Measurements from ENCODE around the gene ECHDC3. TPM values are rescaled to one million over a fixed set of nuclear protein-coding genes. Genes with fewer than 3 reads are reported as not detected.

Gene ECHDC3
- total and polyA plus RNA-seq, 2 donors (not counting 3 experiments of a cell fraction or from before 2014, with no cell fraction given) = 6.0 to 7.3 TPM

DNA sequence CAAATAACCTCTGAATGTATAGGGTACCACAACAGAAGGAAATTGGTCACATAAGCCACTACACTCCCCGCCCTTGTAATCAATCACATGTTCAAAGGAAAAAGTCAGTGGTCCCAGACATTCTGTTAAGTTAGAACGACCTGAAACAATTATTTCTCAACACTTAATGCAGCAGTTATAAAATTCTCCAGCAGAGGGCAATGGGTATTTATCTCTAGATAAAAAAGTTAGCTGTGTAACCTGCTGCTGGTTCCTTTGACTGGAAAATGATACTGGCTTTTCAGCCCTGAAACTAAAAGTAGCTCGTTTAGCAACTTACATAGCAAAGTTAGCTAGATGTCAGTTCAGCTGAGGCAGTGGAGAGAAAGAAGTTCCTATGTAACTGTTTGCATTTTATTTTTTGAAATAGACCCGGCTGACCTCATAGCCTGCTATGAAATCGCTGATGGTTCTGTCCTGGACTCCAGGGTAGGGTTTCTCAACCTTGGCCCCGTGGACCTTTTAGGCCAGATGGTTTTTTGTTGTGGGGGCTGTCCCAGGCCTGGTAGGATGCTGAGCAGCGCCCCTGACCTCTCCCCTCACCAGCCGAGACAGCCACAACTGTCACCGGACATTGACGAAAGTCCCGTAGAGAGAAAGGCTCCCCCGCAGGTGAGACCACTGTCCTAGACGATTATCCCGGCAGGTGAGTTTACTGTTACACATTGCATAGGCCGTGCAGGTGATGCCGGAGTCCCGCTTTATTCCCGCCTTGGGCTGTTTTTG, 40.8 kb downstream of the ECHDC3 start:
- H3K4me2 ChIP-seq (ENCODE audit: insufficient read depth, low read length) = no peak overlapping the region
- no peak overlapping the region for H3K27ac ChIP-seq (ENCODE audit: insufficient read depth, low read depth, low read length)
- ChIA-PET CTCF (interaction anchor here (0.6 to 7.7 kb wide), 61 partner anchors 8 to 1317 kb away, joined by 3 to 244 read pairs (median 4); partner anchors contain the start of genes OPTN and PROSER2), POLR2A (no interaction called here)
- no peaks in the 10 kb centered on the region for H3K9me1 ChIP-seq (replicated peaks; ENCODE audit: control insufficient read depth, extremely low read depth, insufficient read depth, low read length)
- no peaks in the 10 kb centered on the region for H3K9me3 ChIP-seq (replicated peaks; ENCODE audit: control insufficient read depth, insufficient read depth, low read length)
- peaks cover 0 to 4% of the 10 kb centered on the region in 2 experiments for H3K27me3 ChIP-seq (ENCODE audit: control insufficient read depth in 2 of 2, insufficient read depth in 2 of 2, low read length in 2 of 2)
- H3K4me1 ChIP-seq (ENCODE audit: control insufficient read depth, extremely low read depth, insufficient read depth, low read length) = no peaks in the 10 kb centered on the region
- peak; percentile 92 for FAIRE-seq
- intact Hi-C loops (cut with micrococcal nuclease) = loop anchor here (1.0 to 5.0 kb wide), 2 partner anchors 39 to 203 kb away; partner anchors contain the start of gene PROSER2
- H2AFZ ChIP-seq (ENCODE audit: low read depth, low read length) = no peak overlapping the region
- no peak overlapping the region for H3K9ac ChIP-seq (replicated peaks; ENCODE audit: extremely low read depth, insufficient read depth, low read length)
- TF ChIP-seq EZH2 (IDR thresholded peaks at IDR 0.05; ENCODE audit: borderline replicate concordance, low read depth, low read length, severe bottlenecking) (no peak), MYC (IDR thresholded peaks at IDR 0.05; ENCODE audit: low read depth, low read length) (no peak), GATA2 (IDR thresholded peaks at IDR 0.05; ENCODE audit: insufficient read depth, insufficient read length, low read depth, low read length) (no peak)
- TF ChIP-seq, protein P1, sequence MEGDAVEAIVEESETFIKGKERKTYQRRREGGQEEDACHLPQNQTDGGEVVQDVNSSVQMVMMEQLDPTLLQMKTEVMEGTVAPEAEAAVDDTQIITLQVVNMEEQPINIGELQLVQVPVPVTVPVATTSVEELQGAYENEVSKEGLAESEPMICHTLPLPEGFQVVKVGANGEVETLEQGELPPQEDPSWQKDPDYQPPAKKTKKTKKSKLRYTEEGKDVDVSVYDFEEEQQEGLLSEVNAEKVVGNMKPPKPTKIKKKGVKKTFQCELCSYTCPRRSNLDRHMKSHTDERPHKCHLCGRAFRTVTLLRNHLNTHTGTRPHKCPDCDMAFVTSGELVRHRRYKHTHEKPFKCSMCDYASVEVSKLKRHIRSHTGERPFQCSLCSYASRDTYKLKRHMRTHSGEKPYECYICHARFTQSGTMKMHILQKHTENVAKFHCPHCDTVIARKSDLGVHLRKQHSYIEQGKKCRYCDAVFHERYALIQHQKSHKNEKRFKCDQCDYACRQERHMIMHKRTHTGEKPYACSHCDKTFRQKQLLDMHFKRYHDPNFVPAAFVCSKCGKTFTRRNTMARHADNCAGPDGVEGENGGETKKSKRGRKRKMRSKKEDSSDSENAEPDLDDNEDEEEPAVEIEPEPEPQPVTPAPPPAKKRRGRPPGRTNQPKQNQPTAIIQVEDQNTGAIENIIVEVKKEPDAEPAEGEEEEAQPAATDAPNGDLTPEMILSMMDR (IDR thresholded peaks at IDR 0.05; ENCODE audit: extremely low read depth in 1 of 2, insufficient read depth in 1 of 2, low read depth in 1 of 2, low read length in 2 of 2) = peak; percentile 45 to 55
- H3K79me2 ChIP-seq (ENCODE audit: control insufficient read depth, insufficient read depth, low read length) = no peaks in the 10 kb centered on the region
- H3K36me3 ChIP-seq (ENCODE audit: control insufficient read depth in 2 of 2, extremely low read depth in 1 of 2, insufficient read depth in 2 of 2, low read length in 2 of 2) = no peaks in the 10 kb centered on the region
- dilution Hi-C loops (cut with MboI; ENCODE audit: extremely low pct_ligation_motif_present, low sequenced_read_pairs) = no loop called here
- BruUV-seq (replicated peaks) = no TSS peak
- H3K4me3 ChIP-seq (replicated peaks in 1 of 3; ENCODE audit: insufficient read depth in 1 of 3, low read depth in 1 of 3, low read length in 3 of 3) = no peak overlapping the region
- DNase-seq (ENCODE audit: low read depth, low spot score) = peak; percentile 64
- no peaks in the 10 kb centered on the region for H4K20me1 ChIP-seq (replicated peaks; ENCODE audit: control insufficient read depth, extremely low read depth, insufficient read depth, low read length)
